ENCODE data around the gene SPRR2F. TPM values are rescaled to one million over a fixed set of nuclear protein-coding genes. Genes with fewer than 3 reads are reported as not detected.

Gene SPRR2F
- total and polyA plus RNA-seq, 2 experiments from 2014 or later, result 0.44 TPM; not detected in 1

DNA sequence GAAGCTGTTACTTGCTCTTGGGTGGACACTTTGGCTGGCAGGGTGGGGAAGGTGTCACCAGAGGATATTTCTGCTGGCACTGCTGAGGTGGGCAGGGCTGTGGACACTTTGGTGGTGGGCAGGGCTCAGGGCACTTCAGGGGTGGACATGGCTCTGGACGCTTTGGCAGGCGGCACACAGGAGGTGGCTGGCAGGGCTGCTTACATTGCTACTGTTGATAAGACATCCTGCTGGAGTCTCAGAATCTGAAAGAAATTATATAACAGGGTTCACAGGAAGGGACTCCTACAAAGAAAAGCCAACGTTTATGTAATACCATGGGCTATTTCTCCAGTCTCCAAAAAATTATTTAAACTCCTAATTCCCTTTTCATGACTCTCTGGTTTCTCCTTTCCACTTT lies 27.2 kb upstream of the SPRR2F start (continued):
- TF ChIP-seq, protein P1, sequence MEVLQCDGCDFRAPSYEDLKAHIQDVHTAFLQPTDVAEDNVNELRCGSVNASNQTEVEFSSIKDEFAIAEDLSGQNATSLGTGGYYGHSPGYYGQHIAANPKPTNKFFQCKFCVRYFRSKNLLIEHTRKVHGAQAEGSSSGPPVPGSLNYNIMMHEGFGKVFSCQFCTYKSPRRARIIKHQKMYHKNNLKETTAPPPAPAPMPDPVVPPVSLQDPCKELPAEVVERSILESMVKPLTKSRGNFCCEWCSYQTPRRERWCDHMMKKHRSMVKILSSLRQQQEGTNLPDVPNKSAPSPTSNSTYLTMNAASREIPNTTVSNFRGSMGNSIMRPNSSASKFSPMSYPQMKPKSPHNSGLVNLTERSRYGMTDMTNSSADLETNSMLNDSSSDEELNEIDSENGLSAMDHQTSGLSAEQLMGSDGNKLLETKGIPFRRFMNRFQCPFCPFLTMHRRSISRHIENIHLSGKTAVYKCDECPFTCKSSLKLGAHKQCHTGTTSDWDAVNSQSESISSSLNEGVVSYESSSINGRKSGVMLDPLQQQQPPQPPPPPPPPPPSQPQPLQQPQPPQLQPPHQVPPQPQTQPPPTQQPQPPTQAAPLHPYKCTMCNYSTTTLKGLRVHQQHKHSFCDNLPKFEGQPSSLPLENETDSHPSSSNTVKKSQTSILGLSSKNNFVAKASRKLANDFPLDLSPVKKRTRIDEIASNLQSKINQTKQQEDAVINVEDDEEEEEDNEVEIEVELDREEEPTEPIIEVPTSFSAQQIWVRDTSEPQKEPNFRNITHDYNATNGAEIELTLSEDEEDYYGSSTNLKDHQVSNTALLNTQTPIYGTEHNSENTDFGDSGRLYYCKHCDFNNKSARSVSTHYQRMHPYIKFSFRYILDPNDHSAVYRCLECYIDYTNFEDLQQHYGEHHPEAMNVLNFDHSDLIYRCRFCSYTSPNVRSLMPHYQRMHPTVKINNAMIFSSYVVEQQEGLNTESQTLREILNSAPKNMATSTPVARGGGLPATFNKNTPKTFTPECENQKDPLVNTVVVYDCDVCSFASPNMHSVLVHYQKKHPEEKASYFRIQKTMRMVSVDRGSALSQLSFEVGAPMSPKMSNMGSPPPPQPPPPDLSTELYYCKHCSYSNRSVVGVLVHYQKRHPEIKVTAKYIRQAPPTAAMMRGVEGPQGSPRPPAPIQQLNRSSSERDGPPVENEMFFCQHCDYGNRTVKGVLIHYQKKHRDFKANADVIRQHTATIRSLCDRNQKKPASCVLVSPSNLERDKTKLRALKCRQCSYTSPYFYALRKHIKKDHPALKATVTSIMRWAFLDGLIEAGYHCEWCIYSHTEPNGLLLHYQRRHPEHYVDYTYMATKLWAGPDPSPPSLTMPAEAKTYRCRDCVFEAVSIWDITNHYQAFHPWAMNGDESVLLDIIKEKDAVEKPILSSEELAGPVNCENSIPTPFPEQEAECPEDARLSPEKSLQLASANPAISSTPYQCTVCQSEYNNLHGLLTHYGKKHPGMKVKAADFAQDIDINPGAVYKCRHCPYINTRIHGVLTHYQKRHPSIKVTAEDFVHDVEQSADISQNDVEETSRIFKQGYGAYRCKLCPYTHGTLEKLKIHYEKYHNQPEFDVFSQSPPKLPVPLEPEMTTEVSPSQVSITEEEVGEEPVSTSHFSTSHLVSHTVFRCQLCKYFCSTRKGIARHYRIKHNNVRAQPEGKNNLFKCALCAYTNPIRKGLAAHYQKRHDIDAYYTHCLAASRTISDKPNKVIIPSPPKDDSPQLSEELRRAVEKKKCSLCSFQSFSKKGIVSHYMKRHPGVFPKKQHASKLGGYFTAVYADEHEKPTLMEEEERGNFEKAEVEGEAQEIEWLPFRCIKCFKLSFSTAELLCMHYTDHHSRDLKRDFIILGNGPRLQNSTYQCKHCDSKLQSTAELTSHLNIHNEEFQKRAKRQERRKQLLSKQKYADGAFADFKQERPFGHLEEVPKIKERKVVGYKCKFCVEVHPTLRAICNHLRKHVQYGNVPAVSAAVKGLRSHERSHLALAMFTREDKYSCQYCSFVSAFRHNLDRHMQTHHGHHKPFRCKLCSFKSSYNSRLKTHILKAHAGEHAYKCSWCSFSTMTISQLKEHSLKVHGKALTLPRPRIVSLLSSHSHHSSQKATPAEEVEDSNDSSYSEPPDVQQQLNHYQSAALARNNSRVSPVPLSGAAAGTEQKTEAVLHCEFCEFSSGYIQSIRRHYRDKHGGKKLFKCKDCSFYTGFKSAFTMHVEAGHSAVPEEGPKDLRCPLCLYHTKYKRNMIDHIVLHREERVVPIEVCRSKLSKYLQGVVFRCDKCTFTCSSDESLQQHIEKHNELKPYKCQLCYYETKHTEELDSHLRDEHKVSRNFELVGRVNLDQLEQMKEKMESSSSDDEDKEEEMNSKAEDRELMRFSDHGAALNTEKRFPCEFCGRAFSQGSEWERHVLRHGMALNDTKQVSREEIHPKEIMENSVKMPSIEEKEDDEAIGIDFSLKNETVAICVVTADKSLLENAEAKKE (CRISPR knock-in tag; IDR thresholded peaks at IDR 0.05), result no peak
- TF ChIP-seq EZH2 (IDR thresholded peaks at IDR 0.05; ENCODE audit: low read depth, unreplicated experiment) (no peak), JUNB (IDR thresholded peaks at IDR 0.05; ENCODE audit: unreplicated experiment) (no peak), CREB1 (CRISPR knock-in tag; IDR thresholded peaks at IDR 0.05; ENCODE audit: low read depth) (no peak), EZH2phosphoT487 (IDR thresholded peaks at IDR 0.05; ENCODE audit: unreplicated experiment) (no peak)

DNA sequence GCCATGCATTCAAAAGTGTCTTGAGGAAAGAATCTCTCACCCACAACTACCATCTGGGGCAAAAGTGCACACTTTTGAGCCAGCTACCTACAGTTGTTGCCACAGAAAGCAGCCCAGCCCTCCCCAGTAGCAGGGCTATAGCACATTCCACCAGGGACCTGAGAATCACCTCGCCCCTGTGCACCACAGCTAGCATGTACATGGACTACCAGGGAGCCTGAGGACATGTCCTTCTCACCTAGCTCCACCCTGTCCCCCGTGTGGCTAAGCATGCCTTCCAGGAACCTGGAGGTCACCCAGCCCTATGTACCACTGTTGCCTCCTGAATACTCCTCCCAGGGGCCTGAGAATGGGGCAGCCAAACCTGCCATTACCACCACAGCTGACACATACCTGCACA lies 20.4 kb upstream of the SPRR2F start:
- Histone ChIP-seq H3K27me3 (ENCODE audit: insufficient read depth) (no peaks in the 10 kb centered on the region), H3K9me2 (ENCODE audit: insufficient read depth) (no peaks in the 10 kb centered on the region), H3K36me3 (ENCODE audit: insufficient read depth) (no peaks in the 10 kb centered on the region), H3K4me2 (no peak overlapping the region), H3K79me2 (replicated peaks; ENCODE audit: insufficient read depth) (no peaks in the 10 kb centered on the region), H3F3A (replicated peaks; ENCODE audit: low read depth) (no peaks in the 10 kb centered on the region), H3K4me1 (ENCODE audit: insufficient read depth) (peaks cover 17% of the 10 kb centered on the region; the same call in 1 of the 2 replicates), H3K4me3 (no peak overlapping the region), H3K27ac (ENCODE audit: low read depth) (no peak overlapping the region), H2AFZ (no peak overlapping the region), H4K20me1 (replicated peaks; ENCODE audit: insufficient read depth) (no peaks in the 10 kb centered on the region)
- peaks cover 30% of the 10 kb centered on the region for H3K4me1 Mint-ChIP-seq
- TF ChIP-seq NANOG (IDR thresholded peaks at IDR 0.05; ENCODE audit: borderline replicate concordance), result no peak
- TF ChIP-seq EZH2phosphoT487 (IDR thresholded peaks at IDR 0.05; ENCODE audit: unreplicated experiment), result no peak
- H3K27me3 Mint-ChIP-seq (ENCODE audit: insufficient read depth, low read depth, poor library complexity), result peaks cover 6% of the 10 kb centered on the region
- ATAC-seq (no peak), DNase-seq (ENCODE audit: low spot score) (no peak)
- H3K36me3 Mint-ChIP-seq (ENCODE audit: low read depth), result peaks cover 14% of the 10 kb centered on the region
- H3K27ac Mint-ChIP-seq, result peak overlapping the region; percentile 93; the same call in 1 of the 2 replicates
- H3K9me3 Mint-ChIP-seq, result peaks cover 5% of the 10 kb centered on the region; the same call in 2 of the 3 replicates
- no peak overlapping the region for H3K4me3 Mint-ChIP-seq

Data from GM23338 (cell line).